ENCODE measurements around the gene KIAA1671.

Gene KIAA1671

DNA sequence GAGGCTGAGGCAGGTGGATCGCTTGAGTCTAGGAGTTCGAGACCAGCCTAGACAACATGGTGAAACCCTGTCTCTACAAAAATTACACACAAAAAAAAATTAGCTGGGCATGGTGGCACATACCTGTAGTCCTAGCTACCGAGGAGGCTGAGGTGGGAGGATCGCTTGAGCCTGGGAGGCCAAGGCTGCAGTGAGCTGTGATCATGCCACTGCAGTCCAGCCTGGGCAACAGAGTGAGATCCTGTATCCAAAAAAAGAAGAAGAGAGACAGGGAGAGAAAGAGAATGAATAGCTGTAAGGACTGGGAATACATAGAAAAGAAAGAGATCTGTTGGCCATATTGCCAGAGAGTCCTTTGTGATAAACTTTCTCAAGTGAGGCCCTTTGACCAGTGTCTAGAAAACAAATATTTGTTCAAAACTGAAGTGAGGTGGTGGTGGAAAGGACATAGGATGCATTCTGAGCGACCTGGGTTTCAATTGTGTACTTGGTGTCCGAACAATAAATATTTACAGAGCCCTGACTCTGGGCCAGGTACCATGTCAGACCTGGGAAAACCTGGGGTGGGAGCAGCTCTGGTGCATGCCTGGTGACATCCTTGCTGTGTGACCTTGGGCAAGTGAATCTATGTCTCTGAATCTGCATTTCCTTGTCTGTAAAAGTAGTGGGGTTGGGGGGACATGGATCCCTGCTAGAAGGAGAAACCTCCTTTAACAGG lies 157.5 kb downstream of the KIAA1671 start:
- DNase-seq, result no peak

DNA sequence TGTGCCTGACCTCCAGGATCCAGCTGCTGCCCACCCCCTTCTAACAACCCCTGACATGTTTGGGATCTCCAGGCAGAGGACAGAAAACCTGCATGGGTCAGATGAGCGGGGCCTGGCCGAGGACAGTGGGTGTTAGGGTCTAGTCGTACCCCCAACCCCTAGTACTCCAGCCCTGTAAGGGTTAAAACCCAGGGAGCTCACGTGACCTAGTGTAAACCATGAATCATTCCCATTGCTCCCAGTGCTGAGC lies 158.0 kb downstream of the KIAA1671 start:
- DNase-seq, result no peak

- DNase-seq, result peak in 38 of 51 donors; percentile 3 to 81 (median 46)
These were observed 158.5 kb downstream of the KIAA1671 start for GRCh38 chr22:25110846-25111578.

DNA sequence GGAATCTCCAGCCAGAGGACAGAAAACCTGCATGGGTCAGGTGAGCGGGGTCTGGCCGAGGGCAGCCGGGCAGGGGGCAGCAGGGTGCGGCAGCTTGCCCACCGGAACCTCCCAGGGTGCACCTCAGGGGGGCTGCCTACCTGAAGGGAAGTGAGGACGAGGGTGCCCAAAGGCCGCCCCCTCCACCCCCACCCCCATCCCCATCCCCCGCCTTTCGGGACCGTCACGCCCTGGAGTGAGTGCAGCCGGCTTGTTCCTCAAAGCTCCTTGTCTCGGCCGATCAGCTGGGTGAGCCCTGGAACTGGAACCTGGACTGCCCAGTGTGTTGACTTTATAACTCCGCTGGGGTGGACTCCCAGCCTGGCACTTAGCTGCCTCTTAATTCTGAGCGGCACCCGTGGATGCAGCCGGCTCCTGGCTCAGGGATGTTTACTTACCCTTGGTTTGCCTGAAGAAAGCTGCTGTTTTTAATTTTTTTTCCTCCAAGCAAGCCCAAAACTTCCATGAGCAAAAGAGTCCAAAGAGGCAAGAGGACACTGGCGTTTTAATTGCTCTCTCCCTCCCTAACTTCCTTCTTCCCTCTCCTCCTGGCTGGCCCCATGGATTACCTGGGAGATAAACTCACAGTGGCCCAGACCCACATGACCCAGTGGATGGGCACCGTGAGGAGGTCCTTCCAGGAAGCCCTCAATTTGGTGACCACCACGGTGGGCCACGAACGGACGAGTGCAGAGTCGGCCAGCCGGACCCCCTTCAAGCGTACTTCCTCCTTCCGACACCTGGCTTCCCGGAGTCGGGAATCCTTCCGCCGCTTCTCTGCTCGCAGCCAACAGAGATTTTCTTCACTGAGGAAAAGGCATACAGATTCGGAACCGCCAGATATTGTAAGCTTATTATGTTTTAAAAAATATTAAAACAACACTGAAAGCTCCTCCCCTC lies 159.3 kb downstream of the KIAA1671 start:
- peak in 16 of 51 donors; percentile 6 to 54 (median 27) for DNase-seq

DNA sequence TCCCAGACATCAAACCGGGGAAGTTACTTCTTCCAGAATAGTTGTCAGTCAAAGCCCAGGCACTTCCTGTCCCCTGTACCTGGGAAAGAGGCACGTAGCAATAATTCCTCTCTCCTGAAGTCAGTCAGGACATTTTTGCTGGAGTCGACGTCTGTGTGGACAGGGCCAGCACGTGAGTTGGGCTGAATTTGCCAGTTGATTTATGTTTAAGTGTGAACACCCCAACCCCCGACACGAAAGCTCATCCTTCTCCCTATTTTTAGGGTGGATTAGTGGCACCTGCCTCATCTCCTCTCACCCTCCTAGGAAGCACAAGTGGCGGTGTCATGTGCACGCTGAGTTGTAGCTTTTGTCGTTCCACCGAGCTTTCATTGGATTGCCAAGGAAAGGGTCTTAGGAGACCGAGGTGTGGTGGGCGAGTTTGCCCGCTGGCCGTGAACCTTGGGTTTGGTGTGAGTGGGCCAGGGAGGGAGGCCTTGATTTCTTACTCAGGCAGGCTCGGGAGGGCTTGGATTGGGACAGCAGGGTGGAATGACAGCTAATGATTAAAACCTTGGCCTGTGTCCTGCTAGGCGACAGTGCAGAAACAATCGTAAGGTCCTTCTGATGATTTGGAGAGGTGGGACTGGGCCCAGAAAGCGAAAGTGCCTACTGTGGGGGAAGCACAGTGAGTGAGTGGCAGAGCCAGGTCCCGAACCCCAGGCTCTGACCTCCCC lies 160.2 kb downstream of the KIAA1671 start:
- peak in 2 of 51 donors; percentile 44 to 52 for DNase-seq

DNA sequence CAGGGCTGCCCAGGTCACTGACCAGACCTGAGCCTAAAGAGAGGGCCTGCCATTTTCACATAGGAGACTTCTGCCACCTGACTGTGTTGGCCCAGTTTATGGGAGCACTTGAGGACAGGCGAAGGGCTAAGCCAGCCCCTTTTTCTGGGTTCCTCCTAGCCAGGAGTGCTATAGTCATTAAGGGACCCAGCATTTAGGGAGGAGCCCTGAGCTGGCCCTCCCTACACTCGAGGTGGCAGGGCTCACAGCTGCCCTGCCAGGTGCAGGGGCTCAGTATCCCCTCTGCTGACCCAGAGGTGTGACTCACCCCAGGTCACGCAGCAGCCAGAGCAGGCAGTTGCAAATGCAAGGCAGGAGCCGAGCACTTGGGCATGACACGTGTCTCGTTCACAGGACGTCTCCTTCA lies 160.8 kb downstream of the KIAA1671 start:
- DNase-seq, result no peak

DNA sequence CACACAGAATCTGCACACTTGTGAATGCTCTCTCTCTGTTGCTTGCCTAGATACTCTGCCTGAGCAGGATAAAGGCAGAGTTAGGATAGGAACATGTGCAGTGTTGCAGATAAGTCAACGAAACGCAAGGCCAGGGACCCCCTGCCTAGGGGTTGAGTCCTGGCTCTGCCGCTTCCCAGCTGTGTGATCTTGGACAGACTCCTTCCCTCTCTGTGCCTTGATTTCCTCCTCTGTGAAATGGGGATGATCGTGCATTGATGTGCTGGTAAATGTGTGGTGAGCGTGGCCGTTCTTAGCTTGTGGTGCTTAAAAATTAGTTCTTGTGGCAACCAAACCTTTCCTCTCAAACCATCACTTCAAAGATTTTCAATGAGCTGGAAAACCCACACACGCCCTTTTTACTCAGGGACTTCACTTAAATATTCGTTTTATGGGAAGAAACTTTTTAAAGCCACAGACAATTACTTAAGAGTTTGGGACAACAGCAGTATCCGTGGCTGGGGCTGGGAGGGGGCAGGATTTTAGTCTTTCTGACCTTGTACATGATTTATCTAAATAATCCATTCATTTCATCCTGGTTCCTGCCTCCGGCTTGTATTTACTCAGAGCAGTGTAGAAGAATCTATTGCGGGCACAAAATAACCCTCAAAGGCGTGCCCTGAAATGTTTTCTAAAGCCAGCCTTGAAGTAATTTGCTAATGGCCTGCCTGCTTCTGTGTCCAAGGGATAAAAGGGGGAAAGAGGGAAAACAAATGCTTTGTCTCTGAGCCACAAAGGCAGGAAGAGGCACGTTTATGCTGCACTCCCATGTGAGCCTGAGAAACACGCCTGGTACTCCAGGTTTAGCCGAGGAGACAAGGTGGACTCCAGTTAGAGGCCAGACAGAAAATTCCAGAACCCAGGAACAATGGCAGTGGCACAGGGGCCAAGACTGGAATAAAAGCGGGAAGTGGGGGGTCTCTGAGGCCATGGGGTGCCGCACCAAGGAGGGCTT lies 162.2 kb downstream of the KIAA1671 start:
- DNase-seq, result no peak

GRCh38 chr22:25119609-25120008 lies 167.1 kb downstream of the KIAA1671 start:
- no peak for DNase-seq

DNA sequence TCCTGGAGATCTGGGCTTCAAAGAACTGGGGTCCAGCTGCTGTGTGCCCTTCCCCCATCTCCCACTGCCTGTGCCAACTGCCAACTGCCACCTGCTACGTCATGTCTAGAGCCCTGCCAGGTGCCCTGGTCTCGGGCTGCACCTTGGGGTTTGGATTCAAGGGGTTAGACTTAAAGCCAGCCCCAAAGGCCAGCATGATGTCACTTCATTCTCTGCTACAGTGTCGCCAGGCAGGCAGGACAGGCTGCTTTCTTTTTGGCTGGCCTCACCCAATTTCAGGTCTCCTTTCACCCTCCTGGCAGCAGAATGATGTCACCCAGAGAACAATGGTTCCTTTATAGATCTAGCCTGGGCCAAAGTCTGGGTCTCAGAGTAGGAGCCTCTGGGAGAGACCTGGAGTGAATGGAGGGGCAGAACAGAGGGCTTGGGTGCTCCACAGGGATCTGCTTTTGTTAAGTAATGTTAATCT lies 167.6 kb downstream of the KIAA1671 start:
- peak in 11 of 51 donors; percentile 10 to 50 (median 23) for DNase-seq

- DNase-seq, result no peak
These were observed 168.3 kb downstream of the KIAA1671 start for GRCh38 chr22:25120761-25121212.

DNA sequence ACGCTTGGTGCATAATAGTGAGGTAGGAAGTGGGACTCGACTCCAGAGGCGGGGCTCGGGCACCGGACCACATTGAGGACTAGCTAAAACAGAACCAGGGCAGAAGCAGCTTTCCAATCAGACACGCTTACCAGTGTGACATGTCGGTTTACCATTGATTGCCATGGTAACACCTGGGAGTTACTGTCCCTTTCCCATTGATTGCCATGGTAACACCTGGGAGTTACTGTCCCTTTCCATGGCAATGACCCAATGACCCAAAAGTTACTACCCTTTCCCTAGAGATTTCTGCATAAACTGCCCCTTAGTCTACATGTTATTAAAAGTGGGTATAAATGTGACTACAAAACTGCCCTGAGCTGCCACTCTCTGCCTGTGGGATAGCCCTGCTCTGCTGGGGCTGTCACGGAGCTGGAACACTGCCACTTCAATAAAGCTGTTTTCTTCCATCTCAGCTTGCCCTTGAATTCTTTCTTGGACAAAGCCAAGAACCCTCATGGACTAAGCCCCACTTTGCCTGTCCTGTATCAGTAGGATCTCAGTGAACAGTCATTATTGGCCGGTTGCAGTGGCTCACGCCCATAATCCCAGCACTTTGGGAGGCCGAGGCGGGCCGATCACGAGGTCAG lies 169.7 kb downstream of the KIAA1671 start:
- DNase-seq, result no peak

DNA sequence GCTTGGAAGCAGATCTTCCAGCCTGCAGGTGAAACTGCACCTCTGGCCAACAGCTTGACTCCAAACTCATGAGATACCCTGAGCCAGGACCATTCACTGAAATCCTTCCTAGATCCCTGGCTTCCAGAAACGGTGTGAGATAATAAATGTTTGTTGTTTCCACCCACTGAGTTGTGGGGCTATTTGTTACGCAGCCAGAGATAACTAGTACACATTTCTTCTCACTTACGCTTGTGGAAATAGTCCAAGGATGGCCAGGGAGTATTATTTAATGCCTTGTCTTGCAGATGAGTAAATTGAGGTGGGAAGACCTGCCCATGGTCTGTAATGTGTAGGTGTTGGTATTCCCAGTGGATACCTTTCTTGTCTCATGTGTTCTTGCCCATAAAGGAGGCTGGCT lies 171.2 kb downstream of the KIAA1671 start:
- DNase-seq, result no peak

DNA sequence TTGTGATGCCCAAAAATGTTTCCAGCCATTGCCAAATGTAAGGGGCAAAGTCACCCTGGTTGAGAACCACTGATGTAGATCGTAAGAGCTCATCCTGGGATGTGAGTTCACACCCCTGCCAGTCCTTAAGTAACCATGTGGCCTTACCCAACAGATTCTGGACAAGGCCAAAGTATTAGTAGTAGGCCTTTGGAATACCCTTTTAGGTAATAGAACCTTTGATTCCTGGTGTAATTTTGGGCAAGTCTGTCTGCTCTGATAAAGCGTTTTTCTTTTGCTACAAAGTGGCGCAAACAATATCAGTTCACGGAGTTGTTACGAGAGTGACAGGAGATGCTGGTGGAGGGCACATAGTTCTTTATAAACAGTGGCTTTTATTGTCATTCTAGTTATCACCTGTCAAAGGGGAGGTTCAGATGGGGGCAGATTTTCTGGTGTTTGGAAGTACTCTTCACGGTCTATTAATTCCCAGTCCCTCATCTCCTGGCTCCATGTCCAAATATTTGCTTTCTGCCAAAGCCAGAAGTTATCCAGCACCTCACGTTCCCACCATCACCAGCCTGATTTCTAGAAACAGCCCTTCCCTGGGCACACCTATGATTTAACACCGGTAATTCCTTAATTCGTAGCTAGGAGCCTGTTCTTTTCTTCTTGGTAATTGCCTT lies 173.3 kb downstream of the KIAA1671 start:
- no peak for DNase-seq

GRCh38 chr22:25126510-25126909 lies 174.0 kb downstream of the KIAA1671 start:
- no peak for DNase-seq

GRCh38 chr22:25127318-25127717 lies 174.8 kb downstream of the KIAA1671 start:
- no peak for DNase-seq

DNA sequence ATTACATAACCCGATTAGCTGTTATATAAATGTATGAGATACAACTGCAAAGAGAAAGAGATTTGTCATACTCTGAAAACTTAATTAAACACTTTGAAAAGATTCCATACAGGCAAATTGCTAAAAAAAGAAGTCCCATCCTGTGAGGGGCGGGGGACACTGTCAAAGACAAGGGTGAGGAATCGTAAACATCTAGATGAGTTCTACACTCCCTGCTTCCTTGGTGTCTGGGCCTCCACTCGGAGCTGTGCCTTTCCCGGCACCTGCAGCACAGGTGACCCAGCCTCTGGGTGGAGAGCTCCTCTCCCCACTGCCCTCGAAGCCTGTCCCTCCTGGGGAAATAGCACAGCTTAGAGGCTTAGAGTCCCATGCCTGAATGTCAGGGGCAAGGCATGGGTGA lies 177.9 kb downstream of the KIAA1671 start:
- DNase-seq, result peak in 1 of 51 donors; percentile 21

DNA sequence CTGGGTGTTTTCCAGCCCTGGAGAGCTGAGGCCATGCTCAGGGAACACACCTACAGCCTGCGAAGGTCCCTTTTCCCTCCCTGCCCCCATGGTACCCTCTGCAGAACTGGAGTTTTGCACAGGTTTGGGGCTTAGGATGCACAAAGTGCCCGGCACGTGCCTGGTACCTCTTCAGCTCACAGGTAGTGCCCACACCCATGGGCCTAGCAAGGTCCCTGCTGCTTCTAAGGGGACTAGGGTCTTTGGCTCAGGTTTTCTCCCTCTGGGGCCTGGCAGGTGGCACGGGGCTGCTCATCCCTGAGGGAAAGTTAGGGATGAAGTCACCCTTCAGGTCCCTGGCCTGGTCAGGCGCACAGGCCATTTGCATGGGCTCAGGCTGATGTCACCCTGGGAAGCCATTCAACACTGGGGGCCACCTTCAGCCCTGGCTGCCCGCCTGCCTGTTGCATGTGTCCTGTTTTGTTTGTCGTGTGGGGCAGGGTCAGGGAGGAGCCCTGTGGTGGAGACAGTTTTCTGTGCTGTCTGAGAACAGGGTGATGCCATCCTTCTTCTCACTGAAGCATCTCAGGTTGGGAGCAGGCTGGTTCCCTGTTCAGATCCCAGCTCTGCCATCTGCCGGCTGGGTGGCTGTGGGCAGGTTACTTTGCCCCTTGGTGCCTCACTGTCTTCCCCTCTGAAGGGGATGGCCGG lies 178.8 kb downstream of the KIAA1671 start:
- no peak for DNase-seq

DNA sequence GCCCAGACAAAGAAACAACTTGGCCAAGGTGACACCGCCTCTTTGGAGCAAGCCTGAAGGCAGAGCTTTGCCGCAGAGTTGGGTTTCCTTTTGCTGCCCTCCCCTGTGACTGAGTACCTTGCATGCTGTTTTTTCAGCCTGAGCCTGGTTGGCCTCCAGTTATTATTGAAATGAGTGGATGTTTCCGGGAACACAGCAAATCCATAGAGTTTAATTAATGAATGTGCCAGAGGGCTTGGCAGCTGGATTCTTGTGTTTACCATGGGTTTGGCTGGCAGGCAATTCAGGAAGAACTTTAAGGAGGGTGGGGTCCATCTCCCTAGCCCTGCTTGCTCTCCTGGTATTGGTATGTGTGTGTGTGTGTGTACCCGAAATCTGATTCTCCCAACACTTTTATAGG lies 181.5 kb downstream of the KIAA1671 start:
- no peak for DNase-seq

Measured in hypothalamus (tissue), 51 donors.